HUES48 (cell line): ENCODE measurements around the gene C11orf65.

Experiments used
- H3K27ac ChIP-seq: one replicate; pipeline ENCODE4 v1.7.0; 2013; ENCODE audit warnings: low read depth, low read length, inconsistent platforms
- H3K27me3 ChIP-seq: 2 replicates; pipeline ENCODE4 v1.6.1; 2013; ENCODE audit warnings: mild to moderate bottlenecking, low read length; ENCODE audit not compliant: control insufficient read depth, insufficient read depth
- H3K36me3 ChIP-seq: 2 replicates; pipeline ENCODE4 v1.6.1; 2013; ENCODE audit warnings: low read length; ENCODE audit not compliant: control insufficient read depth, insufficient read depth
- H3K4me1 ChIP-seq: 2 replicates; pipeline ENCODE4 v1.6.1; 2013; ENCODE audit warnings: mild to moderate bottlenecking, low read length; ENCODE audit not compliant: control insufficient read depth, insufficient read depth
- H3K4me3 ChIP-seq: 2 replicates; pipeline ENCODE4 v1.5.1; 2013; ENCODE audit warnings: mild to moderate bottlenecking, low read depth, low read length
- H3K9ac ChIP-seq: 2 replicates; pipeline ENCODE4 v1.6.1; 2013; ENCODE audit warnings: mild to moderate bottlenecking, low read depth, low read length, moderate library complexity
- H3K9me3 ChIP-seq: 2 replicates; pipeline ENCODE4 v1.6.1; 2013; ENCODE audit warnings: low read length; ENCODE audit not compliant: control insufficient read depth, insufficient read depth

The C11orf65 gene

GRCh38 chr11:108370315-108370714 lies 97.0 kb downstream of the C11orf65 start:
- Histone ChIP-seq H3K9me3 (peaks cover 5% of the 10 kb centered on the region; the same call in 1 of the 2 replicates), H3K9ac (no peak overlapping the region), H3K4me3 (no peak overlapping the region), H3K36me3 (peaks cover 21% of the 10 kb centered on the region), H3K27ac (no peak overlapping the region), H3K27me3 (no peaks in the 10 kb centered on the region), H3K4me1 (no peaks in the 10 kb centered on the region)

DNA sequence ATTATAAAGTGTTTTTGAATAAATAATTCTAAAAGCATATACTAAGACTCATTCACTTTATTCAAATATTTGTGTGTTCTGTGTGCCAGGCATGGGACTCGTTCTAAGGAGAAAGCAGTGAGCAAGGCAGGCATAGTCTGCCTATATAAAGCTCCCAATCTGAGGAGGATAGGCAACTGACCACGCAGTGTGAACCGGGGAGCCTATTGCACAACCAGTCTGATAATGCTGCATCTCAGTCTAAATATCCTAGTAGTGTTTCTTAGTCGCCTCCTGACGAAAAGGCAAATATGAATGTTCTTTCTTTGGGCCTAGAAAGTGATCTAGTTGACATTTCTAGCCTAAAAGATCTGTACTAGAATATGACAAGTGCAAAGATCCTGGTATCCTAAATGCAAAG lies 98.3 kb downstream of the C11orf65 start:
- peaks cover 5% of the 10 kb centered on the region; the same call in 1 of the 2 replicates for H3K9me3 ChIP-seq
- H3K27ac ChIP-seq = no peak overlapping the region
- H3K9ac ChIP-seq = no peak overlapping the region
- peaks cover 28% of the 10 kb centered on the region for H3K36me3 ChIP-seq
- H3K4me3 ChIP-seq = no peak overlapping the region
- H3K4me1 ChIP-seq = no peaks in the 10 kb centered on the region
- H3K27me3 ChIP-seq = no peaks in the 10 kb centered on the region

DNA sequence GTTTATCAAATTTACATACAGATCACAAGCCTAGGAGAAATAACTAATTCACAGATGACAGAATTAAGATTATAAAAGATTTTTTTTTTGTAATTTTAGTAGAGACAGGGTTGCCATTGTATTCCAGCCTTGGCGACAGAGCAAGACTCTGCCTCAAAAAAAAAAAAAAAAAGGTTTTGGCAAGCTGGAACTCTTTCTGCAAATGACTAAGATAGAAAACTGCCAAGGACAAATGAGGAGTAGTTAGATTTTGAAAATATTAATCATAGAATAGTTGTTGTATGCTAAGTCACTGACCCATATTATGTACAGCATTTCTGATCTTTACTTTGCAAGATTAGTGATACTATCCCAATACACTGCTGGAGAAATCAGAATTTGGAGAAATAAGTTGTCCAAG lies 99.2 kb downstream of the C11orf65 start:
- Histone ChIP-seq H3K9ac (no peak overlapping the region), H3K27ac (no peak overlapping the region), H3K36me3 (peaks cover 28% of the 10 kb centered on the region)

DNA sequence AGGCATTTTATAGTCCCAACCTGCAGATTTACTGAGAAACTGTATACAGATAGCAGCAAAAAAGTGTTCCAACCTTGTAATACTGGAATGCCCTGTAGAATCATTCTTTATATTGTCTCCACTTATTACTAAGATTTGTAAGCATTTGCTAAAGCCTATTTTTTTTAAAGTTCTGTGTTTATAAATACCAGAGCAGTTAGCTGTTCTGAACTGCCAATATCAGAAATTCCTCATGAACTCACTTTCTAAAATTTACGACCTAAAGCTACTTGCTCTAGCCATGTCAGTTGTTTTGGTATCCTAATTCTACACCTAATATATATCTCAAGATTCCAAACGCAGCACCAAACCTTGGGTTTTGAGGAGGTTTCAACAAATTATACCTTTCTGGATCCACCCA lies 103.2 kb downstream of the C11orf65 start:
- Histone ChIP-seq H3K4me3 (no peak overlapping the region), H3K27me3 (no peaks in the 10 kb centered on the region), H3K27ac (no peak overlapping the region), H3K4me1 (no peaks in the 10 kb centered on the region), H3K9me3 (no peaks in the 10 kb centered on the region), H3K36me3 (peaks cover 28% of the 10 kb centered on the region), H3K9ac (no peak overlapping the region)

More for the DNA sequence above, 99.2 kb downstream of the C11orf65 start:
- Histone ChIP-seq H3K4me3 (no peak overlapping the region), H3K4me1 (no peaks in the 10 kb centered on the region), H3K27me3 (no peaks in the 10 kb centered on the region), H3K9me3 (peaks cover 2% of the 10 kb centered on the region; the same call in 1 of the 2 replicates)

GRCh38 chr11:108351468-108351867 lies 115.9 kb downstream of the C11orf65 start:
- H3K27ac ChIP-seq = no peak overlapping the region
- no peak overlapping the region for H3K9ac ChIP-seq
- no peaks in the 10 kb centered on the region for H3K4me1 ChIP-seq
- H3K27me3 ChIP-seq = no peaks in the 10 kb centered on the region
- H3K36me3 ChIP-seq = peaks cover 74% of the 10 kb centered on the region
- H3K9me3 ChIP-seq = no peaks in the 10 kb centered on the region
- no peak overlapping the region for H3K4me3 ChIP-seq

GRCh38 chr11:108346451-108346850 lies 120.9 kb downstream of the C11orf65 start:
- no peak overlapping the region for H3K27ac ChIP-seq
- no peak overlapping the region for H3K4me3 ChIP-seq
- no peaks in the 10 kb centered on the region for H3K27me3 ChIP-seq
- H3K36me3 ChIP-seq = peaks cover 42% of the 10 kb centered on the region
- H3K9me3 ChIP-seq = no peaks in the 10 kb centered on the region
- H3K4me1 ChIP-seq = no peaks in the 10 kb centered on the region
- no peak overlapping the region for H3K9ac ChIP-seq

DNA sequence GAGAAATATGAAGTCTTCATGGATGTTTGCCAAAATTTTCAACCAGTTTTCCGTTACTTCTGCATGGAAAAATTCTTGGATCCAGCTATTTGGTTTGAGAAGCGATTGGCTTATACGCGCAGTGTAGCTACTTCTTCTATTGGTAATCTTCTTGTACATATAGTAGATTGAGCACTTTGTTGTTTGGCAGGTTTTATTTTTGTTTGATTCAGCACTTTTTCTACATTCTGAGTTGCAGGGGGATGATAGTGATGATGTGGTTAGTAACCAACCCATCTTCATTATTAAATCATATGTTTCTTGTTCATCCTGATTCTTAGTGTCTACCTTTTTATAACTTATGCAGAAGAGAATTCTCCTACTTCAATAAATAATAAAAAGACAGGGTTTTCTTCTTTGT lies 121.6 kb downstream of the C11orf65 start:
- Histone ChIP-seq H3K4me1 (peaks cover 6% of the 10 kb centered on the region; the same call in 1 of the 2 replicates), H3K27ac (no peak overlapping the region), H3K36me3 (peaks cover 35% of the 10 kb centered on the region), H3K4me3 (no peak overlapping the region), H3K9me3 (no peaks in the 10 kb centered on the region), H3K27me3 (no peaks in the 10 kb centered on the region), H3K9ac (no peak overlapping the region)

- Histone ChIP-seq H3K27ac (no peak overlapping the region), H3K27me3 (no peaks in the 10 kb centered on the region), H3K4me3 (no peak overlapping the region), H3K9me3 (no peaks in the 10 kb centered on the region), H3K36me3 (peaks cover 20% of the 10 kb centered on the region), H3K4me1 (peaks cover 27% of the 10 kb centered on the region), H3K9ac (no peak overlapping the region)
Measured at GRCh38 chr11:108343714-108344113, 123.6 kb downstream of the C11orf65 start.

- Histone ChIP-seq H3K27ac (peak overlapping the region; percentile 8), H3K9ac (no peak overlapping the region), H3K4me3 (no peak overlapping the region), H3K4me1 (peaks cover 29% of the 10 kb centered on the region), H3K27me3 (no peaks in the 10 kb centered on the region), H3K36me3 (peaks cover 21% of the 10 kb centered on the region), H3K9me3 (no peaks in the 10 kb centered on the region)
Measured at GRCh38 chr11:108341654-108342053, 125.7 kb downstream of the C11orf65 start.

GRCh38 chr11:108340973-108341372 lies 126.4 kb downstream of the C11orf65 start:
- Histone ChIP-seq H3K36me3 (peaks cover 22% of the 10 kb centered on the region), H3K9me3 (no peaks in the 10 kb centered on the region), H3K4me1 (peaks cover 29% of the 10 kb centered on the region), H3K27me3 (no peaks in the 10 kb centered on the region), H3K27ac (peak overlapping the region; percentile 22), H3K4me3 (no peak overlapping the region; the same call in 1 of the 2 replicates), H3K9ac (no peak overlapping the region)

GRCh38 chr11:108338750-108339149 lies 128.6 kb downstream of the C11orf65 start:
- no peaks in the 10 kb centered on the region for H3K9me3 ChIP-seq
- H3K4me3 ChIP-seq = no peak overlapping the region
- peaks cover 39% of the 10 kb centered on the region for H3K36me3 ChIP-seq
- H3K27me3 ChIP-seq = no peaks in the 10 kb centered on the region
- H3K4me1 ChIP-seq = peaks cover 29% of the 10 kb centered on the region
- no peak overlapping the region for H3K9ac ChIP-seq
- no peak overlapping the region for H3K27ac ChIP-seq
